ENCODE results near the gene CCL7.

Gene CCL7

GRCh38 chr17:34287875-34288274 lies 17.9 kb downstream of the CCL7 start:
- no peak for DNase-seq (ENCODE audit: low spot score)

GRCh38 chr17:34290586-34290985 lies 20.6 kb downstream of the CCL7 start:
- DNase-seq (ENCODE audit: low spot score) = no peak

GRCh38 chr17:34291721-34292348 lies 21.8 kb downstream of the CCL7 start:
- no peak for DNase-seq (ENCODE audit: low spot score)

GRCh38 chr17:34299027-34299426 lies 29.0 kb downstream of the CCL7 start:
- no peak for DNase-seq (ENCODE audit: low spot score)

GRCh38 chr17:34299956-34300577 lies 30.0 kb downstream of the CCL7 start:
- DNase-seq (ENCODE audit: low spot score) = no peak

- DNase-seq (ENCODE audit: low spot score) = no peak
Measured at GRCh38 chr17:34300652-34301370, 30.8 kb downstream of the CCL7 start.

GRCh38 chr17:34301986-34302385 lies 32.0 kb downstream of the CCL7 start:
- no peak for DNase-seq (ENCODE audit: low spot score)

GRCh38 chr17:34302636-34303035 lies 32.6 kb downstream of the CCL7 start:
- DNase-seq (ENCODE audit: low spot score) = no peak

- DNase-seq (ENCODE audit: low spot score) = no peak
Measured at GRCh38 chr17:34303606-34304005, 33.6 kb downstream of the CCL7 start.

GRCh38 chr17:34305061-34305460 lies 35.0 kb downstream of the CCL7 start:
- DNase-seq (ENCODE audit: low spot score) = no peak

- no peak for DNase-seq (ENCODE audit: low spot score)
Measured at GRCh38 chr17:34305606-34306005, 35.6 kb downstream of the CCL7 start.

GRCh38 chr17:34306466-34306865 lies 36.4 kb downstream of the CCL7 start:
- DNase-seq (ENCODE audit: low spot score) = no peak

- DNase-seq (ENCODE audit: low spot score) = no peak
Measured at GRCh38 chr17:34307110-34307509, 37.1 kb downstream of the CCL7 start.

- no peak for DNase-seq (ENCODE audit: low spot score)
Measured at GRCh38 chr17:34308371-34308770, 38.4 kb downstream of the CCL7 start.

GRCh38 chr17:34311291-34311690 lies 41.3 kb downstream of the CCL7 start:
- no peak for DNase-seq (ENCODE audit: low spot score)

- no peak for DNase-seq (ENCODE audit: low spot score)
Measured at GRCh38 chr17:34312080-34312479, 42.1 kb downstream of the CCL7 start.

GRCh38 chr17:34313164-34313563 lies 43.1 kb downstream of the CCL7 start:
- DNase-seq (ENCODE audit: low spot score) = no peak

- no peak for DNase-seq (ENCODE audit: low spot score)
Measured at GRCh38 chr17:34314279-34314678, 44.3 kb downstream of the CCL7 start.

- DNase-seq (ENCODE audit: low spot score) = no peak
Measured at GRCh38 chr17:34318474-34318873, 48.5 kb downstream of the CCL7 start.

GRCh38 chr17:34319039-34319483 lies 49.0 kb downstream of the CCL7 start, which contains the start of gene CCL8:
Gene CCL8 (plus strand): TSS chr17:34319435. CDS start chr17:34319502, 67 bp downstream.
- DNase-seq (ENCODE audit: low spot score) = no peak
